HG03139 (cell line): Measurements from ENCODE around the gene ESR1.
A peak's percentile ranks its signal among the peaks of the same experiment; 100 is the strongest.

Experiments
- ATAC-seq: cut with Tn5 transposase; IDR thresholded peaks from one replicate; pipeline ENCODE4 v1.9.1; 2021; ENCODE audit not compliant: unreplicated experiment

The ESR1 gene

GRCh38 chr6:152166897-152167296 lies 359.4 kb downstream of the ESR1 start:
- ATAC-seq = no peak

- no peak for ATAC-seq
Observed at GRCh38 chr6:152167641-152168603, 360.4 kb downstream of the ESR1 start.

DNA sequence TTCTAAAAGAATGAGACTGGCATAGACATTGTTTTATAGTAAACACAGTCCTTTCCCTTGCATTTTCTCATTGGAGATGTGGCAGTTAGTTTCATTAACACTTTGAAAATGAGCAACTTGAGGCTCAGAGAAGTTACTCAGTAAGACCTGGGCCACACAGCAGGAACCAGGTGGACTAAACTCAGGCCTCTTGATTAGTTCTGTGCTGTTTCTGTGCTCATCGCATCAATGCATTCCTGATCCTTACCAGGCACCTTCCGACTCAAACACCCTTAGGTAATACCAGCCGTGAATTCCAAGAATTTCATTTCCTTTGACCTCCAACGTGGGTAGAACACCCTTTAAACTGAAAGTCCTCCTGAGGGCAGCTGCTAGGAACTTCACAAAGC lies 362.8 kb downstream of the ESR1 start:
- no peak for ATAC-seq

DNA sequence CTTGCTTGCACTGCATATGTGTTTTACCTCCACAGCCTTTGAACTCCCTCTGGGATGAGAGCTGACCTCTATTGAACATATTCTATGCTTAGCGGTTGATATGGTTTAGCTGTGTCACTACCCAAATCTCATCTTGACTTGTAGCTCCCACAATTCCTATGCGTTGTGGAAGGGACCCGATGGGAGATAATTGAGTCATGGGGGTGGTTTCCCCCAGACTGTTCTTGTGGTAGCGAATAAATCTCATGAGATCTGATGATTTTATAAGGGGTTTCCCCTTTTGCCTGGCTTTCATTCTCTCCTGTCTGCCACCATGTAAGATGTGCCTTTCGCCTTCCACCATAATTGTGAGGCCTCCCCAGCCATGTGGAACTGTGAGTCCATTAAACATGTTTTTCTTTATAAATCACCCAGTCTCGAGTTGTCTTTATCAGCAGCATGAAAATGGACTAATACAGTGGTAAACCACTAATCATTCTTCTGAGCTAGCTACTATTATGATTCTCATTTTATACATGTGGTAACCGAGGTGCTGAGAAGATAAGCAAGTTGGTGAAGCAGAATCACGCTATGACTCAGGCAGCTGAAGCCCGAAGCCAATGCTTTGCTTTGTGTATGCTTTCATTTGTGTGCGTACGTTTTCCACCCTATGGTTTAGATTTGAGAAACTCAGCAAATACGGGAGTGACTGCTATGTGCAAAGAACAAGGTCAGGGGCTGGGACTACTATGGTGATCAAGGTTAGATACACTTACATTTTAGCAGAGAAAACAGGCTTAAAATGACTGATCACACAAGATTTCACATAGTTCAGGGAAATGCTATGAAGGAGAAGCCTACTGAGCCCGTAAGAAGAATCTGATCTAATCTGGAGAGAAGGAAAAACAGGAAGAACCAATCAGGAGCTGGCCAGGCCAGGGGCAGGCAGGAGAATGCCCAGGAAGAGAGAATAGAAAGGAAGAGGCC lies 363.5 kb downstream of the ESR1 start:
- ATAC-seq = peak; percentile 91

GRCh38 chr6:152173321-152173720 lies 365.8 kb downstream of the ESR1 start:
- no peak for ATAC-seq

DNA sequence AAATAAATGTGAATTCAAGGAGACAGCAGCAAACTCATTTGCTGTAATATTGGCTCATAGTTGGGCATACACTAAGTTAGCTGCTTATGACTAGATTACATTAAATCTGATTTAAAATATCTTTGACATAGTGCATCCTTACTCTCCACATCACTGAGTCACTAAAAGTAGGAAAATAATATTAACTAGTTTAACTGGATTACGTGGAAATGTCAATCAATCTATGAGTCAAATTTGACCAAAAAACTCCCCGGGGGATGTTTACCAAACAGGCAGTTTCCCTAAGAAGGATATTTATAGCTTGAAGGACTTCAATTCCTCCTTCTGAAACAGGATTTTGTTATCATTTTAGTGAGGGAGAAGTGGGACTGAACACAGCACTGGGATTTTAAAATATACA lies 366.5 kb downstream of the ESR1 start:
- no peak for ATAC-seq

DNA sequence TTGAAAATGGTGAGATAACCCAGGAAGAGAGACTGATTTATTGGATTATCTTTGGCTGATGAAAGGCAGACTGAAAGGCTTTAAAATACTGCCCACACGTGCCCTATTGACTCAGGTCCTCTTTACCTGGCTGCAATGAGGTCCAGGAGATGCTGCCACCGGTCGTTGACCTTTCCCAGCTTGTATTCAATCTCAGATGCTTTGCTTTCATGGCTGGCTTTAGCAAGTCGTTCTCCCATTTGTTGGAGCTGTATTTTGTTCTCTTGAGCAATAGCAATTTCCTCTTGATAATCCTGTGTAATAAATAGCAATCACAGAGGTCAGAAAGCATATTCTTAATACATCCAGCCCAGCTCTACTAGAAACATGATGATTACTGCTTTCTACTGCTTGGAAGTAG lies 368.8 kb downstream of the ESR1 start:
- no peak for ATAC-seq
